Trophoblast cell (in vitro differentiated cells and primary cell): Measurements from ENCODE around the gene EHMT1.
"Not testable (repeated sequence)": the region's sequence is repeated elsewhere in the genome, so short reads cannot be mapped to it uniquely, and the experiment has no call there.

Source experiments
- DNase-seq, 2 donors: peaks; one replicate each; pipeline ENCODE4 v3.0.0-alpha.2; 2016
- H2AFZ ChIP-seq: 2 replicates; pipeline ENCODE4 v1.6.1; 2013; ENCODE audit warnings: low read length, moderate library complexity, mild to moderate bottlenecking; ENCODE audit not compliant: insufficient read depth, poor library complexity
- H2AK5ac ChIP-seq: 2 replicates; pipeline ENCODE4 v1.6.1; 2013; ENCODE audit warnings: mild to moderate bottlenecking, low read length
- H2BK120ac ChIP-seq: 2 replicates; pipeline ENCODE4 v1.6.1; 2013; ENCODE audit warnings: low read length, mild to moderate bottlenecking, moderate library complexity; ENCODE audit not compliant: insufficient read depth, poor library complexity
- H2BK12ac ChIP-seq: 2 replicates; pipeline ENCODE4 v1.6.1; 2013; ENCODE audit warnings: mild to moderate bottlenecking, low read length, moderate library complexity
- H2BK5ac ChIP-seq: 2 replicates; pipeline ENCODE4 v1.6.1; 2013; ENCODE audit warnings: low read length, low read depth, moderate library complexity, mild to moderate bottlenecking; ENCODE audit not compliant: poor library complexity
- H3K14ac ChIP-seq: 2 replicates; pipeline ENCODE4 v1.6.1; 2013; ENCODE audit warnings: mild to moderate bottlenecking, low read length
- H3K18ac ChIP-seq: 2 replicates; pipeline ENCODE4 v1.6.1; 2013; ENCODE audit warnings: mild to moderate bottlenecking, low read length
- H3K23ac ChIP-seq: 2 replicates; pipeline ENCODE4 v1.6.1; 2013; ENCODE audit warnings: low read length
- H3K27ac ChIP-seq: 2 replicates; pipeline ENCODE4 v1.5.1; 2013; ENCODE audit warnings: low read depth, mild to moderate bottlenecking, inconsistent platforms, low read length, moderate library complexity
- H3K27me3 ChIP-seq: 2 replicates; pipeline ENCODE4 v1.6.1; 2013; ENCODE audit warnings: inconsistent platforms, mild to moderate bottlenecking, low read length, moderate library complexity; ENCODE audit not compliant: insufficient read depth
- H3K36me3 ChIP-seq, 2 experiments: 1 replicate in 1 of 2; 2 replicates in 1 of 2; pipeline ENCODE4 v1.6.1; 2013; ENCODE audit warnings: low read length in 2 of 2, mild to moderate bottlenecking in 2 of 2, moderate library complexity in 1 of 2; ENCODE audit not compliant: insufficient read depth in 2 of 2, control insufficient read depth in 1 of 2
- H3K4ac ChIP-seq: 2 replicates; pipeline ENCODE4 v1.6.1; 2013; ENCODE audit warnings: low read depth, mild to moderate bottlenecking, low read length, moderate library complexity
- H3K4me1 ChIP-seq, 2 experiments: 1 replicate in 1 of 2; 2 replicates in 1 of 2; pipeline ENCODE4 v1.6.1; 2013; ENCODE audit warnings: low read length in 2 of 2, mild to moderate bottlenecking in 2 of 2, moderate library complexity in 1 of 2; ENCODE audit not compliant: insufficient read depth in 2 of 2, control insufficient read depth in 1 of 2
- H3K4me2 ChIP-seq: 2 replicates; pipeline ENCODE4 v1.6.1; 2013; ENCODE audit warnings: inconsistent platforms, mild to moderate bottlenecking, low read length, moderate library complexity
- H3K4me3 ChIP-seq: 2 replicates; pipeline ENCODE4 v1.5.1; 2013; ENCODE audit warnings: mild to moderate bottlenecking, low read depth, low read length, inconsistent platforms
- H3K79me1 ChIP-seq: one replicate; pipeline ENCODE4 v1.6.1; 2013; ENCODE audit warnings: low read length
- H3K79me2 ChIP-seq: 2 replicates; pipeline ENCODE4 v1.6.1; 2013; ENCODE audit warnings: low read length, mild to moderate bottlenecking; ENCODE audit not compliant: control insufficient read depth, insufficient read depth, poor library complexity
- H3K9ac ChIP-seq: 2 replicates; pipeline ENCODE4 v1.6.1; 2013; ENCODE audit warnings: mild to moderate bottlenecking, low read length
- H3K9me3 ChIP-seq: 2 replicates; pipeline ENCODE4 v1.6.1; 2013; ENCODE audit warnings: low read depth, mild to moderate bottlenecking, control low read depth, inconsistent platforms, low read length; ENCODE audit not compliant: insufficient read depth
- H4K12ac ChIP-seq: 2 replicates; pipeline ENCODE4 v1.6.1; 2013; ENCODE audit warnings: low read depth, mild to moderate bottlenecking, low read length, moderate library complexity
- H4K8ac ChIP-seq: 2 replicates; pipeline ENCODE4 v1.6.1; 2013; ENCODE audit warnings: low read depth, mild to moderate bottlenecking, low read length, moderate library complexity
- H4K91ac ChIP-seq: one replicate; pipeline ENCODE4 v1.6.1; 2013; ENCODE audit warnings: low read depth, mild to moderate bottlenecking, low read length, moderate library complexity
- WGBS: extraction: QIAGEN DNeasy Blood & Tissue Kit; methylation state at CpG from one replicate; pipeline ENCODE4 v1.1.7; 2013; ENCODE audit warnings: missing lambda C conversion rate; ENCODE audit not compliant: insufficient read length, insufficient coverage; ENCODE audit errors: extremely low coverage; 5-methylcytosine and 5-hydroxymethylcytosine counted together

The EHMT1 gene

GRCh38 chr9:137627406-137627805 is 8.6 kb downstream of the EHMT1 start:
- not testable (repeated sequence) for H2BK12ac ChIP-seq, H3K4me3 ChIP-seq, H2AFZ ChIP-seq, H4K91ac ChIP-seq, H3K36me3 ChIP-seq, H3K79me1 ChIP-seq, H3K18ac ChIP-seq, H3K9me3 ChIP-seq, H4K12ac ChIP-seq, DNase-seq, H2BK120ac ChIP-seq, H2BK5ac ChIP-seq, H3K14ac ChIP-seq, H3K4me1 ChIP-seq, H2AK5ac ChIP-seq, H3K23ac ChIP-seq, H3K27me3 ChIP-seq, H3K4me2 ChIP-seq, H3K9ac ChIP-seq, H3K27ac ChIP-seq, H4K8ac ChIP-seq
- peak overlapping the region; percentile 80 for H3K4ac ChIP-seq
- H3K79me2 ChIP-seq = peaks cover 24% of the 10 kb centered on the region
- WGBS = no CpG with 5 or more reads among the region's 14 CpGs

DNA sequence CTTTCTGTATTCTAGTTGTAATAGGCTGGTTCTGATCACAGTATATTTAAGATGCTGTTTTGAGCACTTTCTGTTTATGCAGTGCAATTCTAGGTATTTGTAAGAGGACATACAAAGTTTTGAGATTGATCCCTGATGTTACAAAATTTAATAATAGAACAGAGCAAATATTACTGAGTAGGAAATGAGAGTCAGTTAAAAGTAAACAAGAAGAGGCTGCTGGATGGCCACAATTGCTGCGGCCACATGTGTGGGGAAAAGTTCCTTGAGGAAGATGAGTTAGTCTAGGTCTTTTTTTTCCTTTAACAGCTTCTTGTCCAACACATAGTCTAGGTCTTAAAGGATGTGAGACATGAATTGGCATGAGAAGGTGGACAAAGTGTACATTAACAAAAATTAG is 11.3 kb downstream of the EHMT1 start:
- no peak overlapping the region for H3K18ac ChIP-seq
- no peak for DNase-seq
- H3K27ac ChIP-seq = no peak overlapping the region
- H3K4me1 ChIP-seq = peaks cover 2 to 4% of the 10 kb centered on the region in 2 experiments
- H3K79me1 ChIP-seq = no peaks in the 10 kb centered on the region
- H3K9me3 ChIP-seq = no peaks in the 10 kb centered on the region
- no peak overlapping the region for H4K8ac ChIP-seq
- no CpG with 5 or more reads among the region's 1 CpG for WGBS
- no peak overlapping the region for H3K9ac ChIP-seq
- H4K91ac ChIP-seq = no peak overlapping the region
- no peak overlapping the region for H4K12ac ChIP-seq
- H2AFZ ChIP-seq = no peak overlapping the region
- peaks cover 22% of the 10 kb centered on the region for H3K79me2 ChIP-seq
- H3K4ac ChIP-seq = peak overlapping the region; percentile 64
- H2BK5ac ChIP-seq = no peak overlapping the region
- no peak overlapping the region for H3K23ac ChIP-seq
- H3K27me3 ChIP-seq = no peaks in the 10 kb centered on the region
- H2BK12ac ChIP-seq = no peak overlapping the region
- H3K36me3 ChIP-seq = no peaks in the 10 kb centered on the region
- H3K14ac ChIP-seq = no peak overlapping the region
- H2AK5ac ChIP-seq = no peak overlapping the region
- H3K4me3 ChIP-seq = no peak overlapping the region
- H2BK120ac ChIP-seq = no peak overlapping the region
- H3K4me2 ChIP-seq = no peak overlapping the region

DNA sequence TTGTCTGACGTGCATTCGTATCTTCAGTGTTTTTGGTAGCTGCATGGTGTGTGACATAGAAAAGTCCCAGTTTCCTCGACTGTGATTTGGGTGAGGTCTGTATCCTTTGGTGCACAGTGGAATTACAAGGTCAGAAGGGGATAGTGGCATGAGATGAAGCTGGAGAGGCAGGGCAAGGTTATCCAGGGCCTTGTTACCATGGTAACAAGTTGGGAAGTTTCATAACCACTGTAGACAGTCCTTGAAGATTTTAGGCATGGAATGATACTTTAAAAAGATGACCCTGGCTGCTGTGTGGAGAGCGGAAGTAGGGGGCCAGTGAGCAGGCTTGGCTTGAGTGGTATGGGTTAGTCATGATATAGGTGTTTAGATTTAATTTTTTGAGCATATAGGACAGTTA is 11.9 kb downstream of the EHMT1 start:
- no peak overlapping the region for H3K14ac ChIP-seq
- H3K27ac ChIP-seq = no peak overlapping the region
- no CpG with 5 or more reads among the region's 4 CpGs for WGBS
- H3K79me2 ChIP-seq = peaks cover 22% of the 10 kb centered on the region
- no peak overlapping the region for H4K8ac ChIP-seq
- no peak overlapping the region for H2AFZ ChIP-seq
- no peak overlapping the region for H2AK5ac ChIP-seq
- no peaks in the 10 kb centered on the region for H3K9me3 ChIP-seq
- no peak overlapping the region for H3K4me3 ChIP-seq
- no peak overlapping the region for H3K4me2 ChIP-seq
- no peaks in the 10 kb centered on the region for H3K36me3 ChIP-seq
- H3K27me3 ChIP-seq = no peaks in the 10 kb centered on the region
- H3K4me1 ChIP-seq = peaks cover 2 to 4% of the 10 kb centered on the region in 2 experiments
- H2BK5ac ChIP-seq = no peak overlapping the region
- H3K23ac ChIP-seq = no peak overlapping the region
- H2BK12ac ChIP-seq = no peak overlapping the region
- H2BK120ac ChIP-seq = no peak overlapping the region
- H4K12ac ChIP-seq = no peak overlapping the region
- H3K4ac ChIP-seq = peak overlapping the region; percentile 80
- DNase-seq = no peak
- no peaks in the 10 kb centered on the region for H3K79me1 ChIP-seq
- no peak overlapping the region for H4K91ac ChIP-seq
- no peak overlapping the region for H3K18ac ChIP-seq
- no peak overlapping the region for H3K9ac ChIP-seq

DNA sequence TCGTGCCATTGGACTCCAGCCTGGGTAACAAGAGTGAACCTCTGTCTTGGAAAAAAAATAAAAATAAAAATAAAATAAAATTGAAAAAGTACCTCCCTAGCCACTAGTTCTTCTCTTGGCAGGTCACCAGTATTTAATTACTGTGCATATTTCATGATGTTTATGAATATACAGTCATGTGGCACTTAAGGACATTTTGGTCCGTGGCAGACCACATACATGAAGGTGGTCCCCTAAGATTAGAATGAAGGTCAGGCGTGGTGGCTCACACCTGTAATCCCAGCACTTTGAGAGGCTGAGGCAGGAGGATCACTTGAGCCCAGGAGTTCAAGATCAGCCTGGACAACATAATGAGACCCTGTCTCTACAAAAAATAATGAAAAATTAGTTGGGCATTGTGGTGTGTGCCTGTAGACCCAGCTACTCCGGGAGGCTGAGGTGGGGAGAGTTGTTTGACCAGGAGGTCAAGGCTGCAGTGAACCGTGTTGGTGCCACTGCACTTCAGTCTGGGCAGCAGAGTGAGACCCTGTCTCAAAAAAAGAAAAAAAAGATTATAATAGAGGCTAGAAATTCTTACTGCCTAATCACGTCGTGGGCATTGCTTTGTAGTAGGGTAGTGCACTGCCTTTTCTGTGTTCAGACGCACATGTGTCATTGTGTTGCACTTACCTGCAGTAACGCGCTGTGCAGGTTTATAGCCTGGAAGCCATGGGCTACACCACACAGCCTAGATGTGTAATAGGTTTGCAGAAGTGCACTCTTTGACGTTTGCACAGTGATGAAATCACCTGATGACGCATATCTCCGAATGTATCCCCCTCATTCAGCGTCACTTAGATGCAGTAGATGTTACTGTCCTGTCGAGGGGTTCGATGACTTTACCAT is 12.8 kb downstream of the EHMT1 start:
- Histone ChIP-seq H3K4me2 (no peak overlapping the region), H3K18ac (no peak overlapping the region), H3K27me3 (no peaks in the 10 kb centered on the region), H3K4me3 (no peak overlapping the region), H4K8ac (no peak overlapping the region), H3K9me3 (no peaks in the 10 kb centered on the region), H4K12ac (no peak overlapping the region), H2BK120ac (no peak overlapping the region), H3K9ac (no peak overlapping the region), H4K91ac (no peak overlapping the region), H2BK12ac (no peak overlapping the region), H3K36me3 (no peaks in the 10 kb centered on the region), H3K27ac (no peak overlapping the region), H2AFZ (no peak overlapping the region), H3K23ac (no peak overlapping the region), H2AK5ac (no peak overlapping the region), H3K79me1 (no peaks in the 10 kb centered on the region), H3K4ac (no peak overlapping the region), H2BK5ac (no peak overlapping the region), H3K4me1 (peaks cover 2 to 4% of the 10 kb centered on the region in 2 experiments), H3K14ac (no peak overlapping the region), H3K79me2 (peaks cover 21% of the 10 kb centered on the region)
- DNase-seq = no peak
- WGBS = no CpG with 5 or more reads among the region's 16 CpGs
